Transverse colon (tissue), 4 donors: ENCODE measurements around the gene ITGBL1.

Experiments used
- CTCF ChIP-seq, 5 experiments: fragments of 200-600 bp in 3 of 5; fragments of 450-650 bp in 2 of 5; sonication (generic) in 3 of 5; IDR thresholded peaks; 1 replicate in 2 of 5; 2 replicates in 3 of 5; pipeline ENCODE4 v1.5.1; 2016 to 2017; ENCODE audit warnings: antibody characterized with exemption in 5 of 5, inconsistent platforms in 3 of 5, mild to moderate bottlenecking in 2 of 5, moderate library complexity in 1 of 5
- EP300 ChIP-seq: sonication (generic); formaldehyde crosslinking; IDR thresholded peaks from one replicate; pipeline ENCODE4 v1.6.1; 2017; ENCODE audit warnings: antibody characterized with exemption, low read depth
- POLR2AphosphoS5 ChIP-seq, 3 donors: sonication (generic); formaldehyde crosslinking; IDR thresholded peaks; one replicate each; pipeline ENCODE4 v1.6.1; 2016; ENCODE audit warnings: antibody characterized with exemption in 3 of 3

- TF ChIP-seq CTCF (IDR thresholded peaks at IDR 0.05) (no peak), POLR2AphosphoS5 (IDR thresholded peaks at IDR 0.05) (no peak), EP300 (no peak)
Measured at GRCh38 chr13:101621099-101621498, 168.6 kb downstream of the ITGBL1 start.
